ENCODE results near the gene PODNL1. TPM values are rescaled to one million over a fixed set of nuclear protein-coding genes. Genes with fewer than 3 reads are reported as not detected.

The PODNL1 gene
- total RNA-seq, 2 donors from 2014 or later, result 4.1 to 4.4 TPM

DNA sequence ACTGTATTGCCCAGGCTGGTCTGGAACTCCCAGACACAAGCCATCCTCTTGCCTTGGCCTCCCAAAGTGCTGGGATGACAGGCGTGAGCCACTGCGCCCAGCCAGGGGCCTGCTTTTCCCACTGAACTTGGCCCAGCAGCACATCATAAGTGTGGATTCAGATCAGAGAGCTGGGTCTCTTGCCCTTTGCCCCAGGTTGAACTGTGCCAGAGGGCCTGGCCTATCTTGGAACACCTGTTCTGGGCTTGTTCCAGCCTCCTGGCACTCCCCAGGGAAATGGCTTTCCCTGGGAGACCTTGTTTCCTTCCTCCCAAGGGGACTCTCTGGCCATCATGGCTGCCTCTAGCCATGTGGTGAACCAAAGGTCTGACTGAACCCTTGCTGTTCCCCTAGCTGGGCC, 28.8 kb downstream of the PODNL1 start:
- Histone ChIP-seq H3K9me3 (no peaks in the 10 kb centered on the region), H3K4me3 (no peak overlapping the region), H3K9ac (ENCODE audit: low read depth in 2 of 2, low read length in 2 of 2) (peak overlapping the region in 1 of 2 donors; percentile 1), H3K27me3 (no peaks in the 10 kb centered on the region), H3K36me3 (peaks cover 13% of the 10 kb centered on the region), H3K4me1 (no peaks in the 10 kb centered on the region), H3K27ac (peak overlapping the region; percentile 7)
- no peak for TF ChIP-seq CTCF (IDR thresholded peaks at IDR 0.05)
- intact Hi-C loops (cut with DNase I), result no loop called here
- peak; percentile 76 for DNase-seq

- intact Hi-C loops (cut with DNase I), result no loop called here
- H3K9me3 ChIP-seq, result no peaks in the 10 kb centered on the region
- H3K9ac ChIP-seq (ENCODE audit: low read depth in 2 of 2, low read length in 2 of 2), result peak overlapping the region in 1 of 2 donors; percentile 48
- H3K27ac ChIP-seq, result no peak overlapping the region
- no peak for DNase-seq
- H3K4me1 ChIP-seq, result no peaks in the 10 kb centered on the region
- no peaks in the 10 kb centered on the region for H3K27me3 ChIP-seq
- no peak for TF ChIP-seq CTCF (IDR thresholded peaks at IDR 0.05)
- H3K36me3 ChIP-seq, result peaks cover 13% of the 10 kb centered on the region
- H3K4me3 ChIP-seq, result no peak overlapping the region
Observed at GRCh38 chr19:13908674-13909073, 29.5 kb downstream of the PODNL1 start.

GRCh38 chr19:13906910-13907309, 31.3 kb downstream of the PODNL1 start:
- H3K9ac ChIP-seq (ENCODE audit: low read depth in 2 of 2, low read length in 2 of 2), result peak overlapping the region; percentile 61 to 93
- peak overlapping the region; percentile 89 for H3K27ac ChIP-seq
- no peak for DNase-seq
- H3K36me3 ChIP-seq, result no peaks in the 10 kb centered on the region
- H3K4me1 ChIP-seq, result no peaks in the 10 kb centered on the region
- no peak for TF ChIP-seq CTCF (IDR thresholded peaks at IDR 0.05)
- peak overlapping the region; percentile 81 for H3K4me3 ChIP-seq
- intact Hi-C loops (cut with DNase I), result no loop called here
- H3K27me3 ChIP-seq, result no peaks in the 10 kb centered on the region
- H3K9me3 ChIP-seq, result no peaks in the 10 kb centered on the region

- Histone ChIP-seq H3K9me3 (no peaks in the 10 kb centered on the region), H3K36me3 (no peaks in the 10 kb centered on the region), H3K27me3 (no peaks in the 10 kb centered on the region), H3K9ac (ENCODE audit: low read depth in 2 of 2, low read length in 2 of 2) (peak overlapping the region; percentile 61 to 93), H3K4me3 (peak overlapping the region; percentile 81), H3K27ac (peak overlapping the region; percentile 89), H3K4me1 (no peaks in the 10 kb centered on the region)
- peak; percentile 87 for DNase-seq
- TF ChIP-seq CTCF (IDR thresholded peaks at IDR 0.05), result no peak
- intact Hi-C loops (cut with DNase I), result no loop called here
Observed at GRCh38 chr19:13906521-13906904, 31.7 kb downstream of the PODNL1 start.

- intact Hi-C loops (cut with DNase I), result no loop called here
- Histone ChIP-seq H3K4me1 (no peaks in the 10 kb centered on the region), H3K27me3 (no peaks in the 10 kb centered on the region), H3K36me3 (no peaks in the 10 kb centered on the region), H3K9me3 (no peaks in the 10 kb centered on the region), H3K9ac (ENCODE audit: low read depth in 2 of 2, low read length in 2 of 2) (peak within 1 kb of the TSS; percentile 61 to 93), H3K4me3 (peak within 1 kb of the TSS; percentile 81), H3K27ac (peak within 1 kb of the TSS; percentile 89)
- peak; percentile 96 for DNase-seq
- no peak for TF ChIP-seq CTCF (IDR thresholded peaks at IDR 0.05)
Observed at GRCh38 chr19:13905634-13906520, 32.3 kb downstream of the PODNL1 start, which contains the start of the genes BRME1 and CC2D1A. Gene BRME1, minus strand, starts transcription at chr19:13906117. Its CDS starts 1,225 bp downstream, at chr19:13904892. Gene CC2D1A, plus strand, starts transcription at chr19:13906201. Its CDS starts 241 bp downstream, at chr19:13906442.
